Hepatocyte (in vitro differentiated cells): Measurements from ENCODE around the gene CBX4. TPM values are rescaled to one million over a fixed set of nuclear protein-coding genes. Genes with fewer than 3 reads are reported as not detected.

Experiments
- DNase-seq: peaks from one replicate; pipeline ENCODE4 v3.0.0-alpha.2; 2016; ENCODE audit warnings: low spot score
- H2AFZ ChIP-seq: fragments of 200-600 bp; sonication (generic); 2 replicates; pipeline ENCODE4 v1.6.0; 2016; ENCODE audit warnings: antibody characterized with exemption, mild to moderate bottlenecking
- H3K27ac ChIP-seq: fragments of 200-600 bp; sonication (generic); 2 replicates; pipeline ENCODE4 v1.5.1; 2016; ENCODE audit warnings: mild to moderate bottlenecking
- H3K27me3 ChIP-seq: fragments of 200-600 bp; sonication (generic); 2 replicates; pipeline ENCODE4 v1.6.1; 2016
- H3K36me3 ChIP-seq: fragments of 200-600 bp; sonication (generic); replicated peaks from 2 replicates; pipeline ENCODE4 v1.5.1; 2016; ENCODE audit warnings: low read depth; ENCODE audit not compliant: insufficient read depth
- H3K4me1 ChIP-seq: fragments of 200-600 bp; sonication (generic); 2 replicates; pipeline ENCODE4 v1.5.1; 2016; ENCODE audit warnings: mild to moderate bottlenecking, moderate library complexity; ENCODE audit not compliant: insufficient read depth
- H3K4me2 ChIP-seq: fragments of 200-600 bp; sonication (generic); 2 replicates; pipeline ENCODE4 v1.6.0; 2016
- H3K4me3 ChIP-seq: fragments of 200-600 bp; sonication (generic); 2 replicates; pipeline ENCODE4 v1.5.1; 2016; ENCODE audit warnings: mild to moderate bottlenecking
- H3K79me2 ChIP-seq: fragments of 200-600 bp; sonication (generic); 2 replicates; pipeline ENCODE4 v1.6.0; 2017; ENCODE audit warnings: mild to moderate bottlenecking
- H3K9me2 ChIP-seq: fragments of 200-600 bp; sonication (generic); replicated peaks from 2 replicates; pipeline ENCODE4 v1.6.0; 2017; ENCODE audit warnings: mild to moderate bottlenecking; ENCODE audit not compliant: insufficient read depth
- H3K9me3 ChIP-seq: fragments of 200-600 bp; sonication (generic); 2 replicates; pipeline ENCODE4 v1.5.1; 2016; ENCODE audit warnings: low read depth, mild to moderate bottlenecking
- H4K20me1 ChIP-seq: fragments of 200-600 bp; sonication (generic); 2 replicates; pipeline ENCODE4 v1.6.0; 2016; ENCODE audit warnings: mild to moderate bottlenecking; ENCODE audit not compliant: insufficient read depth, poor library complexity, severe bottlenecking
- CTCF ChIP-seq: fragments of 200-600 bp; sonication (generic); IDR thresholded peaks from 2 replicates; pipeline ENCODE4 v1.5.1; 2016; ENCODE audit warnings: antibody characterized with exemption, mild to moderate bottlenecking; ENCODE audit not compliant: poor library complexity
- EZH2 ChIP-seq: fragments of 200-600 bp; sonication (generic); IDR thresholded peaks from 2 replicates; pipeline ENCODE4 v1.6.1; 2016; ENCODE audit warnings: antibody characterized with exemption, mild to moderate bottlenecking, borderline replicate concordance
- EZH2phosphoT487 ChIP-seq: fragments of 200-600 bp; sonication (generic); IDR thresholded peaks from one replicate; pipeline ENCODE4 v1.6.1; 2018; ENCODE audit warnings: antibody characterized with exemption, mild to moderate bottlenecking, low read depth, moderate library complexity; ENCODE audit not compliant: unreplicated experiment, severe bottlenecking
- WGBS: methylation state at CpG from one replicate; pipeline ENCODE4 v1.1.6; 2016; ENCODE audit warnings: low lambda C conversion rate; ENCODE audit errors: missing lambda C conversion rate; 5-methylcytosine and 5-hydroxymethylcytosine counted together
- polyA plus RNA-seq: library from polyadenylated mRNA; unstranded; fragments of >200 nt; fragmentation: Nextera tagmentation; extraction: Ambion mirVana; gene quantifications from 2 replicates; pipeline ENCODE4 v1.2.1, GENCODE V29; 2016
- total RNA-seq: library from RNA; depleted of rRNA; stranded (reverse); fragments of >200 nt; gene quantifications from 2 replicates; pipeline ENCODE4 v1.2.3, GENCODE V29; 2014

Gene CBX4
- total and polyA plus RNA-seq, 2 experiments from 2014 or later, result 56.1 to 86.7 TPM

- peaks cover 41% of the 10 kb centered on the region for H3K4me1 ChIP-seq
- no peak for DNase-seq
- peaks cover 17% of the 10 kb centered on the region for H3K79me2 ChIP-seq
- no peaks in the 10 kb centered on the region for H3K9me3 ChIP-seq
- H3K36me3 ChIP-seq, result no peaks in the 10 kb centered on the region
- H3K27ac ChIP-seq, result no peak overlapping the region
- 7% methylated on average over 61 of the region's 68 CpGs for WGBS
- no peak overlapping the region for H2AFZ ChIP-seq
- TF ChIP-seq CTCF, result no peak
- TF ChIP-seq EZH2phosphoT487, result no peak
- TF ChIP-seq EZH2, result peak; percentile 81
- no peak overlapping the region for H3K4me3 ChIP-seq
- peak overlapping the region; percentile 83 for H3K4me2 ChIP-seq
- no peaks in the 10 kb centered on the region for H3K9me2 ChIP-seq
- H4K20me1 ChIP-seq, result peaks cover 3% of the 10 kb centered on the region
- H3K27me3 ChIP-seq, result peaks cover 67% of the 10 kb centered on the region
Observed at GRCh38 chr17:79790805-79791734, 48.2 kb downstream of the CBX4 start.

DNA sequence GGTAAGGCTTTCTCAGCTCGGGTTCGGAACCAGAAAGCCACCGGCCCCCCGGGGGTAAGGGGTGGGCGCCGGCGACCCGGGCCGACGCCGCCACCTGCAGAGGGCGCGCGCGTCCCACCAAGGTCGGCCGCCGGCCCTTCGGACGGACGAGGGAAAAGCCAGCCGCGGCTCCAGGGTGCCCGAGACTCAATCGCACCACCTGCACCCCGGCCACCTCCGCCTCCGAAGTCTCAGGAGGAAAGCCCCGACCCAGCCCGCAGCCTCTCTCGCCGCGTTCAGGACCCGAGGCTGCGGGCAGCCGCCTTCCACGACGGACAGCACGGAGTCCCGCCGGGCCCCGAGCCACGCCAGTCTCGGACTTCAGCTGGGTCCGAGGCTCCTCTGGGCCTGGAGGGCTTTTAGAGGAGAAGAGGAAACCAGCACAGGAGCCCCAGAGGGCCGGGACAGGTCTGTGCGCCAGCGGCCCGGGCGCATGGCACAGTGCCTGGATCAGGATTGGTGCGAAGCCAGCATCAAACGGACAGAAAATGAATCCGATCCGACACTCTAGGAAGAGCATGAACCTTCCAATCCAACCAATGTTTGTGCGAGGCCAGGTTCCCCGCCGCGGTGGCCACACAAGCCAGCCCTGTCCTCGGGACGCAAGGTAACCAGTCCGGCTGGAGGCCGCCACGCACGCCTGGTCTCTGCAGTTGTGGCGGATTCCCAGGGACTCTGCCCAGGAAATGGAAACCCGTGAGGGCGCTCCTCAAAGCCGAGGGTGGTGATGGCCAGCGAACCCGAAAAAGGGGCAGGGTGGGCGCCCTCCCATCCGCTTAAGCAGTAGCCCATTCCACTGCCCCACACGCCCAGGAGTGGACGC, 49.1 kb downstream of the CBX4 start:
- H3K27ac ChIP-seq, result no peak overlapping the region
- peaks cover 37% of the 10 kb centered on the region for H3K4me1 ChIP-seq
- H3K36me3 ChIP-seq, result no peaks in the 10 kb centered on the region
- H4K20me1 ChIP-seq, result no peaks in the 10 kb centered on the region
- peak overlapping the region; percentile 60 for H2AFZ ChIP-seq
- 17% methylated on average over 54 of the region's 74 CpGs for WGBS
- H3K4me3 ChIP-seq, result no peak overlapping the region
- DNase-seq, result peak; percentile 79
- H3K9me3 ChIP-seq, result no peaks in the 10 kb centered on the region
- TF ChIP-seq EZH2, result peak; percentile 79
- TF ChIP-seq EZH2phosphoT487, result peak; percentile 45
- peak; percentile 89 for TF ChIP-seq CTCF
- peaks cover 8% of the 10 kb centered on the region for H3K79me2 ChIP-seq
- peaks cover 67% of the 10 kb centered on the region for H3K27me3 ChIP-seq
- H3K4me2 ChIP-seq, result peak overlapping the region; percentile 89
- H3K9me2 ChIP-seq, result no peaks in the 10 kb centered on the region

DNA sequence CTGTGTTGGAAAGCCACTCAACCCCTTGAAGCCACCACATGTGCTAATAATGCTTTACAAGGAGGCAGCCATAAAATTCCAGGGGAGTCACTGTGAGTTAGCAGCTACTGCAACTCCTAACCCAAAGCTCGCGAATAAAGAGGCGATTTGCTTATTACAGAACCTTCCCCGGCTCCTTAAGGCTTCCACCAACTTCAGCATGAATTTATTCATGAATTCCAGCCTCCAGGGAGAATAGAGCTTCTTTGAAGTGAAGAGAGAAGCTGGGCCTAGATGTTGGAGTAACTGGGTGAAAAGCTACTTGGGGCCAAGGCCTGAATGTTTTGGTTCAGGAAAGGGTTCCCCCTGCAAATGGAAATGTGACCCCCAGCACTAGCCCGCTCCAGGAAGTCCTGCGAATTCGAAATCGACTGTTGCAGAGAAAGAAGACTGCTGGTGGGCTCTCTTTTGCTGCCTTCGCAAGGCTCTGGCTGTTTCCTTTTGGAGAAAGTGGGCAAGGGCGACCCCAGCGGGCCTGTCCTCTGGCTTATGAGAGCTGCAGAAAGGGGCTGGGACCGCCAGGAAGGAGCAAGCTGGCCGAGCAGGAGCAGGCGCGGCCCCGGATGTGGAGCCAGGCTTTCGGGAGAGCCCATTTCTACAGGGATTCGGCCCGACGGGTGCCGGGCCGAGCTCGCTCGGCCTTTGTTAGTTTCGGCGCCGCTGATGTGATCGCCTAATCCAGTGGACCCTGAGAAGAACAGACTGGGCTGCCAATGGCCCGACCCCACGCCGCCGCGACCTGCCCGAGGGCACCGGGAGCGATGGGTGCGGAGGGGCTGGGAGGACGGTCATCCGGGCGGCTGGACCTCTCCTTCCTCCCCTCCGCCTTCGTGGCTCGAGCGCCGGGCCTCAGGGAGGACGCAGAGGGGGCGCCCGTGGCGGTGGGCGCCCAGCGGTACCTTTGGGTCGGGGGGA, 50.0 kb downstream of the CBX4 start:
- 12% methylated on average over 44 of the region's 52 CpGs for WGBS
- Histone ChIP-seq H3K27ac (no peak overlapping the region), H3K27me3 (peaks cover 67% of the 10 kb centered on the region), H3K4me2 (peak overlapping the region; percentile 89), H3K9me3 (no peaks in the 10 kb centered on the region), H3K4me3 (no peak overlapping the region), H2AFZ (peak overlapping the region; percentile 60), H3K36me3 (no peaks in the 10 kb centered on the region), H3K4me1 (peaks cover 31% of the 10 kb centered on the region), H3K9me2 (no peaks in the 10 kb centered on the region), H4K20me1 (no peaks in the 10 kb centered on the region), H3K79me2 (peaks cover under 1% of the 10 kb centered on the region)
- peak; percentile 40 for DNase-seq
- TF ChIP-seq EZH2 (peak; percentile 79), EZH2phosphoT487 (peak; percentile 30), CTCF (no peak)
